AG04450 (cell line): ENCODE data around the gene VCL. TPM values are rescaled to one million over a fixed set of nuclear protein-coding genes. Genes with fewer than 3 reads are reported as not detected.
A peak's percentile ranks its signal among the peaks of the same experiment; 100 is the strongest.
"Not testable (repeated sequence)": the region's sequence is repeated elsewhere in the genome, so short reads cannot be mapped to it uniquely, and the experiment has no call there.

Source experiments
- CTCF ChIA-PET: fragments of 300-600, 350-600 bp; formaldehyde crosslinking; extraction: SDS; loops from one replicate; lab custom pipeline; 2022; ENCODE audit warnings: antibody characterized with exemption, inconsistent platforms; lab: Charles Lee
- POLR2A ChIA-PET: fragments of 350-600 bp; formaldehyde crosslinking; extraction: SDS; loops from one replicate; lab custom pipeline; 2021; ENCODE audit warnings: antibody characterized with exemption, inconsistent platforms; lab: Yijun Ruan, JAX
- DNase-seq: peaks from one replicate; pipeline ENCODE4 v3.0.0-alpha.2; 2011; ENCODE audit warnings: low read depth, low spot score
- H3K27ac ChIP-seq: one replicate; pipeline ENCODE4 v1.5.1; 2012; ENCODE audit warnings: low read depth, low read length, control low read depth
- H3K27me3 ChIP-seq: one replicate; pipeline ENCODE4 v1.6.0; 2012; ENCODE audit warnings: low read length; ENCODE audit not compliant: control insufficient read depth, insufficient read depth
- H3K4me3 ChIP-seq: 2 replicates; pipeline ENCODE4 v1.5.1; 2011; ENCODE audit warnings: mild to moderate bottlenecking, low read depth, low read length, control low read depth
- H3K9me3 ChIP-seq: 2 replicates; pipeline ENCODE4 v1.5.1; 2012; ENCODE audit warnings: low read length; ENCODE audit not compliant: control insufficient read depth, insufficient read depth
- CTCF ChIP-seq: IDR thresholded peaks from 2 replicates; pipeline ENCODE4 v1.5.1; 2011; ENCODE audit warnings: low read depth, low read length, control low read depth, inconsistent platforms
- polyA plus RNA-seq: library from polyadenylated mRNA; depleted of rRNA; stranded (reverse); fragments of >200 nt; gene quantifications from 2 replicates; pipeline ENCODE4 v1.2.3, GENCODE V29; 2011

The VCL gene
- polyA plus RNA-seq, 1 experiment, result 313 TPM

- Histone ChIP-seq H3K9me3 (no peaks in the 10 kb centered on the region), H3K4me3 (no peak overlapping the region), H3K27ac (no peak overlapping the region), H3K27me3 (no peaks in the 10 kb centered on the region)
- TF ChIP-seq CTCF, result no peak
- POLR2A ChIA-PET, result interaction anchor here (0.6 to 0.7 kb wide), 3 partner anchors 28 to 67 kb away, joined by 3 to 6 read pairs (median 3); no protein-coding TSS in a partner anchor
- CTCF ChIA-PET, result no interaction called here
- DNase-seq, result no peak
These were observed 35.5 kb upstream of the VCL start for GRCh38 chr10:73962386-73962785.

GRCh38 chr10:73963533-73963932, 34.4 kb upstream of the VCL start:
- H3K27me3 ChIP-seq, H3K4me3 ChIP-seq, H3K9me3 ChIP-seq, POLR2A ChIA-PET, DNase-seq, CTCF ChIA-PET, H3K27ac ChIP-seq: not testable (repeated sequence)

- ChIA-PET CTCF (interaction anchor here (0.8 to 1.5 kb wide), 2 partner anchors 24 to 34 kb away, joined by 4 to 5 read pairs; partner anchors contain the start of gene VCL), POLR2A (interaction anchor here (2.4 kb wide), 1 partner anchor 34 kb away, joined by 20 read pairs; the partner anchor contains the start of gene VCL)
- no peak for TF ChIP-seq CTCF
- Histone ChIP-seq H3K4me3 (no peak overlapping the region), H3K9me3 (no peaks in the 10 kb centered on the region), H3K27ac (no peak overlapping the region), H3K27me3 (no peaks in the 10 kb centered on the region)
- DNase-seq, result no peak
These were observed 33.2 kb upstream of the VCL start for GRCh38 chr10:73964743-73965142.

GRCh38 chr10:73965267-73965889, 32.5 kb upstream of the VCL start:
- H3K4me3 ChIP-seq, result peak overlapping the region; percentile 5
- ChIA-PET CTCF (interaction anchor here (0.8 to 1.5 kb wide), 2 partner anchors 9 to 34 kb away, joined by 3 to 5 read pairs; partner anchors contain the start of gene VCL), POLR2A (interaction anchor here (0.5 to 2.4 kb wide), 6 partner anchors 24 to 68 kb away, joined by 3 to 20 read pairs (median 5); partner anchors contain the start of gene VCL)
- not testable (repeated sequence) for H3K9me3 ChIP-seq, DNase-seq, H3K27me3 ChIP-seq
- H3K27ac ChIP-seq, result peak overlapping the region; percentile 97

- Histone ChIP-seq H3K27me3 (no peaks in the 10 kb centered on the region), H3K27ac (peak overlapping the region; percentile 97), H3K9me3 (no peaks in the 10 kb centered on the region), H3K4me3 (peak overlapping the region; percentile 5)
- no peak for TF ChIP-seq CTCF
- ChIA-PET POLR2A (interaction anchor here (0.5 to 2.4 kb wide), 13 partner anchors 10 to 120 kb away, joined by 3 to 20 read pairs (median 4); partner anchors contain the start of gene VCL), CTCF (interaction anchor here (0.8 to 3.2 kb wide), 4 partner anchors 10 to 80 kb away, joined by 3 to 16 read pairs (median 4); no protein-coding TSS in a partner anchor)
- peak; percentile 98 for DNase-seq
These were observed 31.8 kb upstream of the VCL start for GRCh38 chr10:73965890-73966768.
